H9 (cell line): ENCODE results near the gene ANKRD39. TPM values are rescaled to one million over a fixed set of nuclear protein-coding genes. Genes with fewer than 3 reads are reported as not detected.

Experiments
- DNase-seq: peaks from one replicate; pipeline ENCODE4 v3.0.0-alpha.2; 2017
- H2AFZ ChIP-seq: one replicate; pipeline ENCODE4 v1.6.1; 2013; ENCODE audit warnings: mild to moderate bottlenecking, low read length, control low read depth, moderate library complexity
- H2AK5ac ChIP-seq: 2 replicates; pipeline ENCODE4 v1.6.1; 2013; ENCODE audit warnings: low read length, control low read depth, mixed read lengths; ENCODE audit not compliant: insufficient read length
- H2BK120ac ChIP-seq: one replicate; pipeline ENCODE4 v1.6.1; 2013; ENCODE audit warnings: low read depth, mild to moderate bottlenecking, low read length, control low read depth, inconsistent platforms; ENCODE audit not compliant: poor library complexity, severe bottlenecking
- H2BK12ac ChIP-seq: 2 replicates; pipeline ENCODE4 v1.6.1; 2013; ENCODE audit warnings: low read length, control low read depth, mixed read lengths, low read depth; ENCODE audit not compliant: insufficient read length
- H2BK15ac ChIP-seq: 2 replicates; pipeline ENCODE4 v1.6.1; 2013; ENCODE audit warnings: low read depth, low read length, control low read depth
- H2BK20ac ChIP-seq: one replicate; pipeline ENCODE4 v1.6.1; 2013; ENCODE audit warnings: low read depth, mild to moderate bottlenecking, low read length, control low read depth, inconsistent platforms; ENCODE audit not compliant: poor library complexity, severe bottlenecking
- H2BK5ac ChIP-seq: 2 replicates; pipeline ENCODE4 v1.6.1; 2013; ENCODE audit warnings: low read length, control low read depth, mixed read lengths; ENCODE audit not compliant: insufficient read length
- H3K14ac ChIP-seq: 2 replicates; pipeline ENCODE4 v1.6.1; 2013; ENCODE audit warnings: low read length, control low read depth; ENCODE audit not compliant: insufficient read depth
- H3K18ac ChIP-seq: 2 replicates; pipeline ENCODE4 v1.6.1; 2013; ENCODE audit warnings: low read depth, mild to moderate bottlenecking, mixed read lengths, low read length, control low read depth; ENCODE audit not compliant: insufficient read length
- H3K23ac ChIP-seq: 2 replicates; pipeline ENCODE4 v1.6.1; 2013; ENCODE audit warnings: low read length, control low read depth, mixed read lengths, low read depth; ENCODE audit not compliant: insufficient read length
- H3K23me2 ChIP-seq: 2 replicates; pipeline ENCODE4 v1.6.1; 2013; ENCODE audit warnings: low read depth, mild to moderate bottlenecking, mixed read lengths, low read length, control low read depth; ENCODE audit not compliant: insufficient read length, poor library complexity, severe bottlenecking
- H3K27ac ChIP-seq: 2 replicates; pipeline ENCODE4 v1.5.1; 2013; ENCODE audit warnings: low read length, control low read depth, mixed read lengths, low read depth; ENCODE audit not compliant: insufficient read length
- H3K27me3 ChIP-seq: 2 replicates; pipeline ENCODE4 v1.6.1; 2013; ENCODE audit warnings: low read length, control low read depth, inconsistent platforms; ENCODE audit not compliant: insufficient read depth
- H3K4ac ChIP-seq: 2 replicates; pipeline ENCODE4 v1.6.1; 2013; ENCODE audit warnings: low read depth, mild to moderate bottlenecking, control low read depth, inconsistent platforms, low read length, moderate library complexity
- H3K4me1 ChIP-seq: 2 replicates; pipeline ENCODE4 v1.6.1; 2013; ENCODE audit warnings: low read length, control low read depth, inconsistent platforms; ENCODE audit not compliant: insufficient read depth
- H3K4me2 ChIP-seq: 2 replicates; pipeline ENCODE4 v1.6.1; 2013; ENCODE audit warnings: low read length, control low read depth, mixed read lengths; ENCODE audit not compliant: insufficient read length, insufficient read depth
- H3K56ac ChIP-seq: 2 replicates; pipeline ENCODE4 v1.6.1; 2013; ENCODE audit warnings: low read depth, mild to moderate bottlenecking, mixed read lengths, low read length, control low read depth; ENCODE audit not compliant: insufficient read length
- H3K79me1 ChIP-seq: 2 replicates; pipeline ENCODE4 v1.6.1; 2013; ENCODE audit warnings: low read depth, mild to moderate bottlenecking, moderate library complexity, low read length, control low read depth, inconsistent platforms; ENCODE audit not compliant: insufficient read depth, poor library complexity, severe bottlenecking
- H3K79me2 ChIP-seq: 2 replicates; pipeline ENCODE4 v1.6.1; 2013; ENCODE audit warnings: low read length, control low read depth, inconsistent platforms; ENCODE audit not compliant: insufficient read depth
- H3K9ac ChIP-seq: 2 replicates; pipeline ENCODE4 v1.6.1; 2013; ENCODE audit warnings: low read length, control low read depth, mixed read lengths; ENCODE audit not compliant: insufficient read length; ENCODE audit errors: extremely low read depth
- H3K9me3 ChIP-seq: one replicate; pipeline ENCODE4 v1.6.1; 2013; ENCODE audit warnings: low read depth, low read length, inconsistent platforms; ENCODE audit not compliant: control insufficient read depth
- H3T11ph ChIP-seq: one replicate; pipeline ENCODE4 v1.6.1; 2013; ENCODE audit warnings: mild to moderate bottlenecking, low read length, control low read depth, inconsistent platforms
- H4K20me1 ChIP-seq: one replicate; pipeline ENCODE4 v1.6.1; 2013; ENCODE audit not compliant: control insufficient read depth, insufficient read length, insufficient read depth
- H4K5ac ChIP-seq: 2 replicates; pipeline ENCODE4 v1.6.1; 2013; ENCODE audit warnings: low read depth, mild to moderate bottlenecking, mixed read lengths, low read length, control low read depth; ENCODE audit not compliant: insufficient read length
- H4K8ac ChIP-seq: replicated peaks from 2 replicates; pipeline ENCODE4 v1.6.1; 2013; ENCODE audit warnings: low read length, control low read depth, mixed read lengths, low read depth; ENCODE audit not compliant: insufficient read length
- H4K91ac ChIP-seq: 2 replicates; pipeline ENCODE4 v1.6.1; 2013; ENCODE audit warnings: low read depth, mild to moderate bottlenecking, moderate library complexity, mixed read lengths, low read length, control low read depth; ENCODE audit not compliant: insufficient read length
- H3K27ac Mint-ChIP-seq, 3 experiments: 2 replicates in 2 of 3; 3 replicates in 1 of 3; pipeline ENCODE4 v1.8.0; 2020 to 2021; ENCODE audit warnings: mixed read lengths in 3 of 3, mild to moderate bottlenecking in 1 of 3, moderate library complexity in 1 of 3
- H3K27me3 Mint-ChIP-seq: 2 replicates; pipeline ENCODE4 v1.8.0; 2021; ENCODE audit warnings: low read depth, mild to moderate bottlenecking, moderate library complexity, mixed read lengths
- H3K36me3 Mint-ChIP-seq, 3 experiments: 2 replicates in 2 of 3; 3 replicates in 1 of 3; pipeline ENCODE4 v1.8.0; 2020 to 2021; ENCODE audit warnings: low read depth in 3 of 3, mixed read lengths in 3 of 3; ENCODE audit not compliant: insufficient read depth in 1 of 3
- H3K4me1 Mint-ChIP-seq, 2 experiments: 2 replicates each; pipeline ENCODE4 v1.8.0; 2020; ENCODE audit warnings: mixed read lengths in 2 of 2
- H3K4me3 Mint-ChIP-seq, 2 experiments: 2 replicates in 1 of 2; 3 replicates in 1 of 2; pipeline ENCODE4 v1.8.0; 2020 to 2021; ENCODE audit warnings: mild to moderate bottlenecking in 2 of 2, mixed read lengths in 2 of 2, moderate library complexity in 1 of 2
- H3K9me3 Mint-ChIP-seq, 2 experiments: 2 replicates in 1 of 2; 3 replicates in 1 of 2; pipeline ENCODE4 v1.8.0; 2020; ENCODE audit warnings: mild to moderate bottlenecking in 2 of 2, mixed read lengths in 2 of 2, moderate library complexity in 1 of 2
- WGBS: extraction: QIAGEN DNeasy Blood & Tissue Kit; methylation state at CpG from one replicate; pipeline ENCODE4 v1.1.7; 2013; ENCODE audit warnings: missing lambda C conversion rate, low lambda C conversion rate, mixed read lengths; ENCODE audit not compliant: insufficient read length; ENCODE audit errors: extremely low coverage; 5-methylcytosine and 5-hydroxymethylcytosine counted together
- total RNA-seq: library from RNA; stranded (reverse); gene quantifications from 2 replicates; pipeline ENCODE4 v1.2.1, GENCODE V29; 2021
- TF ChIP-seq, protein P1 (sequence below): fragments of 200-600 bp; sonication (generic); conservative IDR thresholded peaks from 3 replicates; pipeline ENCODE4 v1.8.0; 2021; ENCODE audit warnings: antibody characterized with exemption, mild to moderate bottlenecking

Gene ANKRD39
- total RNA-seq, 1 experiment from 2014 or later: 13.0 TPM

DNA sequence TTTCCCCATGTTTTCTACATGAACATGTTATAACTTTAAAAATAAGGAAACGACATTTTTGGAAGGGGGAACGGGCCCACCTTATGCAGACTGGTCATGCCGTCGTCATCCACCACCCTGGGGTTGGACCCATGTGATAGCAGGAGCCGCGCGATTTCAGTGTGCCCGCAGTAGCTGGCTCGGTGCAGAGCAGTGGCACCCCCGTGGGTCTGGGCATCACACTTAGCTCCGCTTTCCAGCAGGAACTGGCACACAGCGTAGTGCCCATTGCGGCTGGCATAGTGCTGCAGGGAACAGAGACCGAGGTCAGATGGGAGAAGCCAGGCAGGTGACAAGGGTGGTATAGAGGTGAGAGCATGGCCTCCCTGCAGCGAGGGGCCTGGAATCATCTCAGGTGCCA lies 4.5 kb downstream of the ANKRD39 start:
- Histone ChIP-seq H3T11ph (no peak overlapping the region), H4K8ac (no peak overlapping the region), H3K4me2 (no peak overlapping the region), H2BK120ac (no peak overlapping the region), H2BK5ac (no peak overlapping the region), H2AFZ (no peak overlapping the region), H2BK20ac (no peak overlapping the region), H3K79me2 (peaks cover 2% of the 10 kb centered on the region; the same call in 1 of the 2 replicates), H4K5ac (no peak overlapping the region), H4K20me1 (peaks cover 2% of the 10 kb centered on the region), H3K27ac (no peak overlapping the region), H3K79me1 (peaks cover 2% of the 10 kb centered on the region), H2BK12ac (no peak overlapping the region), H3K9ac (no peak overlapping the region), H3K4ac (no peak overlapping the region), H3K9me3 (no peaks in the 10 kb centered on the region), H3K56ac (no peak overlapping the region), H3K14ac (no peak overlapping the region), H3K27me3 (no peaks in the 10 kb centered on the region), H3K23ac (no peak overlapping the region), H3K4me1 (no peaks in the 10 kb centered on the region), H4K91ac (no peak overlapping the region), H2BK15ac (no peak overlapping the region), H3K23me2 (peaks cover 3% of the 10 kb centered on the region), H2AK5ac (no peak overlapping the region), H3K18ac (no peak overlapping the region)
- Mint-ChIP-seq H3K27ac (no peak overlapping the region), H3K4me1 (peaks cover 11 to 12% of the 10 kb centered on the region in 2 experiments), H3K4me3 (no peak overlapping the region), H3K9me3 (no peaks in the 10 kb centered on the region), H3K27me3 (no peaks in the 10 kb centered on the region; the same call in 1 of the 2 replicates), H3K36me3 (peaks cover 13 to 53% (median 29%) of the 10 kb centered on the region in 3 experiments)
- WGBS: no CpG with 5 or more reads among the region's 15 CpGs
- DNase-seq: no peak
- TF ChIP-seq, protein P1, sequence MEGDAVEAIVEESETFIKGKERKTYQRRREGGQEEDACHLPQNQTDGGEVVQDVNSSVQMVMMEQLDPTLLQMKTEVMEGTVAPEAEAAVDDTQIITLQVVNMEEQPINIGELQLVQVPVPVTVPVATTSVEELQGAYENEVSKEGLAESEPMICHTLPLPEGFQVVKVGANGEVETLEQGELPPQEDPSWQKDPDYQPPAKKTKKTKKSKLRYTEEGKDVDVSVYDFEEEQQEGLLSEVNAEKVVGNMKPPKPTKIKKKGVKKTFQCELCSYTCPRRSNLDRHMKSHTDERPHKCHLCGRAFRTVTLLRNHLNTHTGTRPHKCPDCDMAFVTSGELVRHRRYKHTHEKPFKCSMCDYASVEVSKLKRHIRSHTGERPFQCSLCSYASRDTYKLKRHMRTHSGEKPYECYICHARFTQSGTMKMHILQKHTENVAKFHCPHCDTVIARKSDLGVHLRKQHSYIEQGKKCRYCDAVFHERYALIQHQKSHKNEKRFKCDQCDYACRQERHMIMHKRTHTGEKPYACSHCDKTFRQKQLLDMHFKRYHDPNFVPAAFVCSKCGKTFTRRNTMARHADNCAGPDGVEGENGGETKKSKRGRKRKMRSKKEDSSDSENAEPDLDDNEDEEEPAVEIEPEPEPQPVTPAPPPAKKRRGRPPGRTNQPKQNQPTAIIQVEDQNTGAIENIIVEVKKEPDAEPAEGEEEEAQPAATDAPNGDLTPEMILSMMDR: no peak
